NCI-H748 treated with DMSO at 0.1 percent for 48 hours (cell line): ENCODE results near the gene DUSP9.

Experiments
- DNase-seq: peaks from one replicate; lab custom pipeline; 2025; lab: John Stamatoyannopoulos, UW

DUSP9 gene

GRCh38 chrX:153635788-153636668 is 11.0 kb upstream of the DUSP9 start:
- DNase-seq, result no peak

- no peak for DNase-seq
Measured at GRCh38 chrX:153636716-153637115, 10.3 kb upstream of the DUSP9 start.

GRCh38 chrX:153637121-153638040 is 9.6 kb upstream of the DUSP9 start:
- no peak for DNase-seq

GRCh38 chrX:153638041-153638371 is 9.0 kb upstream of the DUSP9 start:
- DNase-seq, result no peak

GRCh38 chrX:153638436-153639176 is 8.4 kb upstream of the DUSP9 start:
- DNase-seq, result no peak

- DNase-seq, result no peak
Measured at GRCh38 chrX:153639177-153640044, 7.6 kb upstream of the DUSP9 start.

GRCh38 chrX:153640045-153640686 is 6.8 kb upstream of the DUSP9 start:
- no peak for DNase-seq

GRCh38 chrX:153640736-153641575 is 6.0 kb upstream of the DUSP9 start:
- no peak for DNase-seq

- no peak for DNase-seq
Measured at GRCh38 chrX:153641627-153642026, 5.4 kb upstream of the DUSP9 start.

GRCh38 chrX:153642051-153642654 is 4.8 kb upstream of the DUSP9 start:
- no peak for DNase-seq

- DNase-seq, result peak; percentile 8
Measured at GRCh38 chrX:153642655-153643430, 4.2 kb upstream of the DUSP9 start.

GRCh38 chrX:153643431-153644351 is 3.3 kb upstream of the DUSP9 start:
- no peak for DNase-seq

GRCh38 chrX:153644356-153645125 is 2.5 kb upstream of the DUSP9 start:
- no peak for DNase-seq

GRCh38 chrX:153645151-153645550 is 1.9 kb upstream of the DUSP9 start:
- DNase-seq, result no peak

- no peak for DNase-seq
Measured at GRCh38 chrX:153645921-153646488, 998 bp upstream of the DUSP9 start.
